Placental epithelial cell (primary cell): ENCODE measurements around the gene DVL1. TPM values are rescaled to one million over a fixed set of nuclear protein-coding genes. Genes with fewer than 3 reads are reported as not detected.

Experiments used
- small RNA-seq: library from RNA; depleted of rRNA; stranded (forward); fragments of <200 nt; gene quantifications from one replicate; pipeline ENCODE3, GENCODE V24; 2012
- total RNA-seq: library from RNA; depleted of rRNA; stranded (reverse); fragments of >200 nt; gene quantifications from 2 replicates; pipeline ENCODE4 v1.2.3, GENCODE V29; 2012

The DVL1 gene
- 111 and 118 TPM in 2 replicates for total RNA-seq

GRCh38 chr1:1349256-1350012 is at the start of gene DVL1:
DVL1 (minus strand) TSS chr1:1349418; CDS start chr1:1349065, 353 bp downstream.

GRCh38 chr1:1374929-1375662 is 25.9 kb upstream of the DVL1 start, which contains the start of gene AURKAIP1:
AURKAIP1 (minus strand) TSS chr1:1375207; CDS start chr1:1374756, 451 bp downstream.

GRCh38 chr1:1358433-1359271 is 9.4 kb upstream of the DVL1 start, which contains the start of gene MXRA8:
MXRA8 (minus strand) TSS chr1:1358555; CDS start chr1:1358504, 51 bp downstream.

GRCh38 chr1:1331068-1331965 is 17.9 kb downstream of the DVL1 start, which contains the start of gene TAS1R3:
TAS1R3 (plus strand) TSS chr1:1331280; CDS start chr1:1331346, 66 bp downstream.

GRCh38 chr1:1324524-1325287 is 24.5 kb downstream of the DVL1 start, which contains the start of the genes CPTP and INTS11:
CPTP (plus strand) TSS chr1:1324802; CDS start chr1:1326911, 2,109 bp downstream.
INTS11 (minus strand) TSS chr1:1324660; CDS start chr1:1324608, 52 bp downstream.

GRCh38 chr1:1307923-1308755 is 41.1 kb downstream of the DVL1 start, which contains the start of the genes ACAP3 and PUSL1:
ACAP3 (minus strand) TSS chr1:1307930; CDS start chr1:1307815, 115 bp downstream.
PUSL1 (plus strand) TSS chr1:1308597; CDS start chr1:1308644, 47 bp downstream.

Small RNA genes lying within 50 kb of the gene (small RNA-seq; reads per million reads assigned to genes)
- gene MIR6726: not detected

Other genes with a start within 250 kb of the DVL1 start
- 11.8 and 16.3 TPM in 2 replicates for gene C1orf159, start 233.3 kb downstream of the DVL1 start, total RNA-seq
- gene TTLL10, start 175.5 kb downstream of the DVL1 start, total RNA-seq: not detected in 2 replicates
- gene TNFRSF18, start 142.8 kb downstream of the DVL1 start, total RNA-seq: not detected in 2 replicates
- gene TNFRSF4, start 135.3 kb downstream of the DVL1 start, total RNA-seq: not detected in 2 replicates
- gene SDF4, start 117.4 kb downstream of the DVL1 start, total RNA-seq: 117 and 120 TPM in 2 replicates
- gene B3GALT6, start 117.2 kb downstream of the DVL1 start, total RNA-seq: 21.4 and 25.5 TPM in 2 replicates
- gene C1QTNF12, start 102.7 kb downstream of the DVL1 start, total RNA-seq: 0.79 and 1.7 TPM in 2 replicates
- 35.6 and 36.9 TPM in 2 replicates for gene UBE2J2, start 75.6 kb downstream of the DVL1 start, total RNA-seq
- 0.79 and 1.8 TPM in 2 replicates for gene SCNN1D, start 69.0 kb downstream of the DVL1 start, total RNA-seq
- 75.7 and 101 TPM in 2 replicates for gene ACAP3, start 41.5 kb downstream of the DVL1 start, total RNA-seq
- gene PUSL1, start 40.8 kb downstream of the DVL1 start, total RNA-seq: 42.4 and 62.1 TPM in 2 replicates
- gene INTS11, start 24.8 kb downstream of the DVL1 start, total RNA-seq: 79.4 and 79.7 TPM in 2 replicates
- gene CPTP, start 24.6 kb downstream of the DVL1 start, total RNA-seq: 23.2 and 28.3 TPM in 2 replicates
- gene TAS1R3, start 18.1 kb downstream of the DVL1 start, total RNA-seq: 0.11 and 0.39 TPM in 2 replicates
- gene MXRA8, start 9.1 kb upstream of the DVL1 start, total RNA-seq: 461 and 718 TPM in 2 replicates
- 75.4 and 118 TPM in 2 replicates for gene AURKAIP1, start 25.8 kb upstream of the DVL1 start, total RNA-seq
- gene CCNL2, start 49.9 kb upstream of the DVL1 start, total RNA-seq: 102 and 177 TPM in 2 replicates
- gene MRPL20, start 57.9 kb upstream of the DVL1 start, total RNA-seq: 69.1 and 77.3 TPM in 2 replicates
- gene ANKRD65, start 71.9 kb upstream of the DVL1 start, total RNA-seq: 1.6 and 2.7 TPM in 2 replicates
- 46.0 and 64.8 TPM in 2 replicates for gene VWA1, start 86.3 kb upstream of the DVL1 start, total RNA-seq
- 3.5 TPM in 2 replicates for gene ATAD3C, start 100.3 kb upstream of the DVL1 start, total RNA-seq
- gene ATAD3B, start 122.3 kb upstream of the DVL1 start, total RNA-seq: 18.5 and 24.0 TPM in 2 replicates
- 14.5 and 29.3 TPM in 2 replicates for gene ATAD3A, start 162.7 kb upstream of the DVL1 start, total RNA-seq
- gene TMEM240, start 191.2 kb upstream of the DVL1 start, total RNA-seq: 2.1 and 3.9 TPM in 2 replicates
- gene SSU72, start 225.4 kb upstream of the DVL1 start, total RNA-seq: 57.3 and 98.7 TPM in 2 replicates